Glutamatergic neuron (in vitro differentiated cells): Measurements from ENCODE around the gene NRXN3. TPM values are rescaled to one million over a fixed set of nuclear protein-coding genes. Genes with fewer than 3 reads are reported as not detected.
A peak's percentile ranks its signal among the peaks of the same experiment; 100 is the strongest.

ENCODE experiments used
- DNase-seq: peaks from one replicate; pipeline ENCODE4 v3.0.0; 2022
- H3K27ac Mint-ChIP-seq: one replicate; pipeline ENCODE4 v1.8.0; 2020; ENCODE audit warnings: mild to moderate bottlenecking, mixed read lengths, inconsistent platforms; ENCODE audit not compliant: unreplicated experiment
- H3K27me3 Mint-ChIP-seq: one replicate; pipeline ENCODE4 v1.8.0; 2020; ENCODE audit warnings: mild to moderate bottlenecking, moderate library complexity, mixed read lengths, inconsistent platforms; ENCODE audit not compliant: unreplicated experiment
- H3K36me3 Mint-ChIP-seq: one replicate; pipeline ENCODE4 v1.8.0; 2020; ENCODE audit warnings: mild to moderate bottlenecking, mixed read lengths, inconsistent platforms; ENCODE audit not compliant: unreplicated experiment
- H3K4me1 Mint-ChIP-seq: one replicate; pipeline ENCODE4 v1.8.0; 2020; ENCODE audit warnings: mild to moderate bottlenecking, low read depth, mixed read lengths, inconsistent platforms; ENCODE audit not compliant: unreplicated experiment
- H3K4me3 Mint-ChIP-seq: one replicate; pipeline ENCODE4 v1.8.0; 2020; ENCODE audit warnings: mild to moderate bottlenecking, mixed read lengths, inconsistent platforms; ENCODE audit not compliant: unreplicated experiment
- H3K9me3 Mint-ChIP-seq: one replicate; pipeline ENCODE4 v1.8.0; 2020; ENCODE audit warnings: mild to moderate bottlenecking, moderate library complexity, mixed read lengths, inconsistent platforms; ENCODE audit not compliant: unreplicated experiment
- CTCF ChIP-seq: fragments of 200-600 bp; sonication (generic); IDR thresholded peaks from one replicate; pipeline ENCODE4 v1.5.0; 2021; ENCODE audit not compliant: partially characterized antibody, unreplicated experiment
- total RNA-seq: library from RNA; stranded (reverse); fragmentation: NEBNext Ultra II Directional; extraction: Animal tissue kit (Norgen Biotek cat#: 25700); gene quantifications from one replicate; pipeline ENCODE4 v1.2.1, GENCODE V29; 2021; ENCODE audit not compliant: unreplicated experiment

The NRXN3 gene
- total RNA-seq, 1 donor from 2014 or later: 1.2 TPM

DNA sequence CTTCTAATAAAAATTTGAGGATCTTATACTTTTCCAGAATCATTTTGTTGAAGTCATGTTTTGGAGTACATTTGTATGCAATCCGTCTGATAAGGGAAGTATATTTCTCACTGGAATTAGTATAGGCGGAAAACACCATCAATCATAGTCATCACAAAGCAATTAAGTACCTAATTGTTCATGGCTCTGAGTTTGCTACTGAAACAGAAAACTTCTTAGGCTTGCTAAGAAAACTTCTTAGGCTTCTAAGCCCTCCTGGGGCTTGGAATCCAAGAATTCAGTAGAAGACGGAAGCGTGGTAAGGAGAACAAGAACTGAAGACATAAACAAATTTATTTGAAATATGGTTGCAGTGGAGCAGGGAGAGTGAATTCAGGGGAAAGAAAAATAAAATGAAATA, 1404.9 kb downstream of the NRXN3 start:
- no peak for DNase-seq
- Mint-ChIP-seq H3K36me3 (no peaks in the 10 kb centered on the region), H3K27ac (no peak overlapping the region), H3K4me3 (no peak overlapping the region), H3K9me3 (no peaks in the 10 kb centered on the region), H3K27me3 (no peaks in the 10 kb centered on the region), H3K4me1 (peaks cover 24% of the 10 kb centered on the region)
- no peak for TF ChIP-seq CTCF

- Mint-ChIP-seq H3K9me3 (no peaks in the 10 kb centered on the region), H3K4me1 (peaks cover 22% of the 10 kb centered on the region), H3K36me3 (no peaks in the 10 kb centered on the region), H3K4me3 (no peak overlapping the region), H3K27me3 (no peaks in the 10 kb centered on the region), H3K27ac (no peak overlapping the region)
- DNase-seq: peak; percentile 18
- no peak for TF ChIP-seq CTCF
These were observed 1406.3 kb downstream of the NRXN3 start for GRCh38 chr14:79576424-79576823.

DNA sequence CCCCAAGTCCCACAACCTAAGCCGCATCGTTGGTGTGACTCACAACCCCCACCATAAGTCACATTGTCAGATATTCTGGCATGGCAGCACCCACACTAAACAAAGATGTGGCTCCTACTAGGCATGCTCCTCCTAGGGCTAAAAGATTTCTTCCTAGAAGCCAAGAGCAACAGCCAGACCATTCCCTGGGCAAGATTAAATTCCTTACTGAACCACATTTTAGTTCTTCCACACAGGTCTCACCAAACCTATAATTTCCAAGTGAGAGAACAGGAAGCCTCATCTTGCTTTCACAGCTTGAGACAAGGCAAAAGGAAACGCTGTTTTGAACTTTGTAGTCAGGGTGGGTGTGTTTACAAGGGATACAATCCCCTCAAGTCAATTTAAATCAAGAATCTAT, 1408.3 kb downstream of the NRXN3 start:
- H3K4me3 Mint-ChIP-seq: no peak overlapping the region
- TF ChIP-seq CTCF: no peak
- H3K27ac Mint-ChIP-seq: no peak overlapping the region
- DNase-seq: no peak
- H3K36me3 Mint-ChIP-seq: no peaks in the 10 kb centered on the region
- H3K27me3 Mint-ChIP-seq: no peaks in the 10 kb centered on the region
- no peaks in the 10 kb centered on the region for H3K9me3 Mint-ChIP-seq
- peaks cover 22% of the 10 kb centered on the region for H3K4me1 Mint-ChIP-seq

- no peak for DNase-seq
These were observed 1410.2 kb downstream of the NRXN3 start for GRCh38 chr14:79580414-79580813.

DNA sequence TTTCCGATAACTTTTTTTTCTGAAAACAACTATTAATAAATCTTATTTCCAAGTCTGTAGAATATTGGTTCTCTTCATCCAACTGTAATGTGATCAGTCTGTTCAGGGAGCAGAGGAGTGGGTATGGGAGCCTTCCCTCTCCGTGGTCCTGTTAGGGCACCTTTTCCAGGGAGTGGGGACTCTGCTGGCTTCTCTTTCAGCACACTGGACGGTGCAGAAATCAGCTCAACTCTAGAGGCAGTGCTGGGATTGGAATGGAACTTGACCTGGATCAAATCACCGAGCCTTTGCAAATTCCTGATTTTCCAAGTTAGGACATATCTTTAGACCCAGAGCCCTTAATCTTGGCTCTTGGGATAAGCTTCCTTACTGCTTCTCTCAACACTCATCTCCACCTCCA, 1410.7 kb downstream of the NRXN3 start:
- no peak overlapping the region for H3K4me3 Mint-ChIP-seq
- H3K27ac Mint-ChIP-seq: no peak overlapping the region
- no peaks in the 10 kb centered on the region for H3K9me3 Mint-ChIP-seq
- H3K27me3 Mint-ChIP-seq: no peaks in the 10 kb centered on the region
- H3K4me1 Mint-ChIP-seq: peaks cover 16% of the 10 kb centered on the region
- no peak for TF ChIP-seq CTCF
- no peaks in the 10 kb centered on the region for H3K36me3 Mint-ChIP-seq
- DNase-seq: no peak

More at GRCh38 chr14:79580414-79580813, 1410.2 kb downstream of the NRXN3 start:
- H3K27ac Mint-ChIP-seq: no peak overlapping the region
- no peaks in the 10 kb centered on the region for H3K27me3 Mint-ChIP-seq
- no peak overlapping the region for H3K4me3 Mint-ChIP-seq
- no peaks in the 10 kb centered on the region for H3K36me3 Mint-ChIP-seq
- no peak for TF ChIP-seq CTCF
- H3K4me1 Mint-ChIP-seq: peaks cover 20% of the 10 kb centered on the region
- no peaks in the 10 kb centered on the region for H3K9me3 Mint-ChIP-seq
